Loucy (cell line): ENCODE measurements around the gene MUC5B.

Experiments used
- H2AFZ ChIP-seq: fragments of 200-600 bp; sonication (generic); 2 replicates; pipeline ENCODE4 v1.6.0; 2016; ENCODE audit warnings: antibody characterized with exemption, mild to moderate bottlenecking, low read length, moderate library complexity
- H3F3A ChIP-seq: fragments of 200-600 bp; 2 replicates; pipeline ENCODE4 v1.6.0; 2016; ENCODE audit warnings: antibody characterized with exemption, low read depth, mild to moderate bottlenecking
- H3K27me3 ChIP-seq: fragments of 200-600 bp; sonication (generic); 2 replicates; pipeline ENCODE4 v1.6.1; 2014; ENCODE audit warnings: low read length, mild to moderate bottlenecking; ENCODE audit not compliant: insufficient read depth, poor library complexity, severe bottlenecking
- H3K36me3 ChIP-seq: fragments of 200-600 bp; sonication (generic); 2 replicates; pipeline ENCODE4 v1.6.1; 2016; ENCODE audit warnings: low read length; ENCODE audit not compliant: insufficient read depth
- H3K4me1 ChIP-seq: fragments of 200-600 bp; sonication (generic); 2 replicates; pipeline ENCODE4 v1.5.1; 2014; ENCODE audit warnings: low read length, mild to moderate bottlenecking; ENCODE audit not compliant: insufficient read depth, poor library complexity, severe bottlenecking
- H3K4me2 ChIP-seq: fragments of 200-600 bp; sonication (generic); 2 replicates; pipeline ENCODE4 v1.6.0; 2014; ENCODE audit warnings: antibody characterized with exemption, low read length, low read depth, mild to moderate bottlenecking; ENCODE audit not compliant: poor library complexity, severe bottlenecking
- H3K4me3 ChIP-seq: fragments of 200-600 bp; sonication (generic); 2 replicates; pipeline ENCODE4 v1.5.1; 2014; ENCODE audit warnings: low read length, mild to moderate bottlenecking, mixed read lengths; ENCODE audit not compliant: poor library complexity, severe bottlenecking
- H3K79me2 ChIP-seq: fragments of 200-600 bp; sonication (generic); 2 replicates; pipeline ENCODE4 v1.6.1; 2014; ENCODE audit warnings: low read length; ENCODE audit not compliant: insufficient read depth
- H3K9ac ChIP-seq: fragments of 200-600 bp; sonication (generic); 2 replicates; pipeline ENCODE4 v1.6.0; 2014; ENCODE audit warnings: mild to moderate bottlenecking, low read depth, low read length, moderate library complexity; ENCODE audit not compliant: poor library complexity, severe bottlenecking
- H3K9me2 ChIP-seq: fragments of 200-600 bp; sonication (generic); replicated peaks from 2 replicates; pipeline ENCODE4 v1.6.1; 2016; ENCODE audit warnings: low read depth, low read length, mixed read lengths
- H3K9me3 ChIP-seq: fragments of 200-600 bp; sonication (generic); 2 replicates; pipeline ENCODE4 v1.6.1; 2014; ENCODE audit warnings: mild to moderate bottlenecking, antibody characterized with exemption, low read length, low read depth; ENCODE audit not compliant: insufficient read depth
- H4K20me1 ChIP-seq: fragments of 200-600 bp; sonication (generic); 2 replicates; pipeline ENCODE4 v1.6.0; 2014; ENCODE audit warnings: antibody characterized with exemption, low read length, mild to moderate bottlenecking; ENCODE audit not compliant: insufficient read depth, poor library complexity, severe bottlenecking
- CTCF ChIP-seq: fragments of 200-600 bp; sonication (generic); conservative IDR thresholded peaks from 2 replicates; pipeline ENCODE4 v1.5.1; 2014; ENCODE audit warnings: mild to moderate bottlenecking, antibody characterized with exemption, low read length
- EZH2phosphoT487 ChIP-seq: fragments of 200-600 bp; IDR thresholded peaks from 2 replicates; pipeline ENCODE4 v1.6.1; 2018; ENCODE audit warnings: antibody characterized with exemption, mild to moderate bottlenecking, moderate library complexity, borderline replicate concordance

The MUC5B gene

GRCh38 chr11:1251236-1251770 lies 28.4 kb downstream of the MUC5B start:
- no peaks in the 10 kb centered on the region for H4K20me1 ChIP-seq
- no peak overlapping the region for H3K4me3 ChIP-seq
- H3K79me2 ChIP-seq, result no peaks in the 10 kb centered on the region
- H3K9ac ChIP-seq, result no peak overlapping the region
- peaks cover 4% of the 10 kb centered on the region; the same call in 1 of the 2 replicates for H3K9me3 ChIP-seq
- no peak overlapping the region for H2AFZ ChIP-seq
- no peaks in the 10 kb centered on the region for H3F3A ChIP-seq
- no peaks in the 10 kb centered on the region for H3K4me1 ChIP-seq
- no peak for TF ChIP-seq EZH2phosphoT487
- TF ChIP-seq CTCF, result no peak
- H3K36me3 ChIP-seq, result no peaks in the 10 kb centered on the region
- H3K4me2 ChIP-seq, result no peak overlapping the region
- no peaks in the 10 kb centered on the region for H3K27me3 ChIP-seq
- no peaks in the 10 kb centered on the region for H3K9me2 ChIP-seq

DNA sequence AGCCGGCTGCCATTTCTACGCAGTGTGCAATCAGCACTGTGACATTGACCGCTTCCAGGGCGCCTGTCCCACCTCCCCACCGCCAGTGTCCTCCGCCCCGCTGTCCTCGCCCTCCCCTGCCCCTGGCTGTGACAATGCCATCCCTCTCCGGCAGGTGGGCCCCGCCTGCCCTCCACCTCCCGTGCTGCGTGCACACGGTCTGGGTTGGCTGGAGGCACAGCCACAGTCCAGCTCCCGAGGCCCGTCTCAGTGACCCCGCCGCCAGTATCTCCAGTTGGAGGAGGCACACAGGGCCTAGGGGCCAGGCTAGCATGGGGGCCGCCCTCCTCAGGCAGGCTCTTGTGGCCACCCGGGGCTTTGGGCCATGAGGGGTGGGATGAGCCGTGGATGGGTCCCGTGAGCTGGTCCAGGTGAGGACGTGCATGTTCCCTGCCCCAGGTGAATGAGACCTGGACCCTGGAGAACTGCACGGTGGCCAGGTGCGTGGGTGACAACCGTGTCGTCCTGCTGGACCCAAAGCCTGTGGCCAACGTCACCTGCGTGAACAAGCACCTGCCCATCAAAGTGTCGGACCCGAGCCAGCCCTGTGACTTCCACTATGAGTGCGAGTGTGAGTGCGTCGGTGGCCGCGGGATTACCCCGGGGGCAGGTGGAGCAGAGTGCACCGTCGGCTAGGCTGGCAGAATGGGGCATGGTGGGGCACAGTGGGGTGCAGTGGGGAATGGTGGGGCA lies 29.7 kb downstream of the MUC5B start:
- Histone ChIP-seq H4K20me1 (no peaks in the 10 kb centered on the region), H3K4me3 (no peak overlapping the region), H3K9ac (no peak overlapping the region), H3K79me2 (no peaks in the 10 kb centered on the region), H3K27me3 (no peaks in the 10 kb centered on the region), H3K4me1 (no peaks in the 10 kb centered on the region), H3F3A (no peaks in the 10 kb centered on the region), H2AFZ (no peak overlapping the region), H3K36me3 (no peaks in the 10 kb centered on the region), H3K9me2 (no peaks in the 10 kb centered on the region), H3K4me2 (no peak overlapping the region), H3K9me3 (peaks cover 4% of the 10 kb centered on the region; the same call in 1 of the 2 replicates)
- TF ChIP-seq EZH2phosphoT487 (no peak), CTCF (no peak)

GRCh38 chr11:1253103-1253485 lies 30.2 kb downstream of the MUC5B start:
- H3K27me3 ChIP-seq, result no peaks in the 10 kb centered on the region
- no peak overlapping the region for H3K4me2 ChIP-seq
- H3K9me3 ChIP-seq, result peaks cover 4% of the 10 kb centered on the region; the same call in 1 of the 2 replicates
- no peaks in the 10 kb centered on the region for H3K9me2 ChIP-seq
- H2AFZ ChIP-seq, result no peak overlapping the region
- H4K20me1 ChIP-seq, result no peaks in the 10 kb centered on the region
- H3F3A ChIP-seq, result no peaks in the 10 kb centered on the region
- H3K4me3 ChIP-seq, result no peak overlapping the region
- no peak overlapping the region for H3K9ac ChIP-seq
- H3K79me2 ChIP-seq, result no peaks in the 10 kb centered on the region
- H3K4me1 ChIP-seq, result no peaks in the 10 kb centered on the region
- TF ChIP-seq CTCF (no peak), EZH2phosphoT487 (no peak)
- no peaks in the 10 kb centered on the region for H3K36me3 ChIP-seq
